GM18508 (cell line): Measurements from ENCODE around the gene PABPN1.
"Not testable (repeated sequence)": the region's sequence is repeated elsewhere in the genome, so short reads cannot be mapped to it uniquely, and the experiment has no call there.

Experiments
- ATAC-seq: cut with Tn5 transposase; IDR thresholded peaks from one replicate; pipeline ENCODE4 v1.9.1; 2021; ENCODE audit warnings: moderate number of reproducible peaks; ENCODE audit not compliant: insufficient read depth, unreplicated experiment

The PABPN1 gene

GRCh38 chr14:23324993-23325392, 3.7 kb downstream of the PABPN1 start:
- ATAC-seq = no peak

DNA sequence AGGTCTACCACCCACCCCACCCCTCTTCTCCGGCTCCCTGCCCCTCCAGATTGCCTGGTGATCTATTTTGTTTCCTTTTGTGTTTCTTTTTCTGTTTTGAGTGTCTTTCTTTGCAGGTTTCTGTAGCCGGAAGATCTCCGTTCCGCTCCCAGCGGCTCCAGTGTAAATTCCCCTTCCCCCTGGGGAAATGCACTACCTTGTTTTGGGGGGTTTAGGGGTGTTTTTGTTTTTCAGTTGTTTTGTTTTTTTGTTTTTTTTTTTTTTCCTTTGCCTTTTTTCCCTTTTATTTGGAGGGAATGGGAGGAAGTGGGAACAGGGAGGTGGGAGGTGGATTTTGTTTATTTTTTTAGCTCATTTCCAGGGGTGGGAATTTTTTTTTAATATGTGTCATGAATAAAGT, 4.5 kb downstream of the PABPN1 start:
- ATAC-seq = not testable (repeated sequence)

DNA sequence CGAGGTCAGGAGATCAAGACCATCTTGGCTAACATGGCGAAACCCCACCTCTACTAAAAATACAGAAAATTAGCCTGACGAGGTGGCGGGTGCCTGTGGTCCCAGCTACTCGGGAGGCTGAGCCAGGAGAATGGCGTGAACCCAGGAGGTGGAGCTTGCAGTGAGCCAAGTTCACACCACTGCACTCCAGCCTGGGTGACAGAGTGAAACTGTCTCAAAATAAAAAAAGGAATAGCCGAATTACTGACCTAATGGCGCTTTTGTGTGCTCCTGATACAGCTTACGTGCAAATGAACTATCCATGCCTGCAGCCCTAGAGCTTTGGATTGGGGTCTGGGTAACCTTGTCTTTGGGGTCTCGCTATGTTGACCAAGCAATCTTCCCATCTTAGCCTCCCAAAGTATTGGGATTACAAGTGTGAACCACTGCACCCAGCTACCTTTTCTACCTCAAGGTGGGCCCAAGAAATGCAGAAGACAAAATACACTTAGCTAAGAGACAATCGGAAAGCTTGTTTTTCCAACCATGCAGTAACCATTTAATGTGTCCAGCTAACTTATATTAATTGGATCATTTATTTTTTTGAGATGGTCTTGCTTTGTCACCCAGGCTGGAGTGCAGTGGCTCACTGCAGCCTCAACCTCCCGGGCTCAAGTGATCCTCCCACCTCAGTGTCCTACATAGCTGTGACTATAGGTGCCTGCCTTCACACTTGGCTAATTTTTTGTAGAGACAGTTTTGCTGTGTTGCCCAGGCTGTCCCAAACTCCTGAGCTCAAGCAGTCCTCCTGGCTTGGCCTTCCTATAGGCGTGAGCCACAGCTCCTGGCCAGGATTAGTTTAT, 5.5 kb downstream of the PABPN1 start:
- no peak for ATAC-seq

DNA sequence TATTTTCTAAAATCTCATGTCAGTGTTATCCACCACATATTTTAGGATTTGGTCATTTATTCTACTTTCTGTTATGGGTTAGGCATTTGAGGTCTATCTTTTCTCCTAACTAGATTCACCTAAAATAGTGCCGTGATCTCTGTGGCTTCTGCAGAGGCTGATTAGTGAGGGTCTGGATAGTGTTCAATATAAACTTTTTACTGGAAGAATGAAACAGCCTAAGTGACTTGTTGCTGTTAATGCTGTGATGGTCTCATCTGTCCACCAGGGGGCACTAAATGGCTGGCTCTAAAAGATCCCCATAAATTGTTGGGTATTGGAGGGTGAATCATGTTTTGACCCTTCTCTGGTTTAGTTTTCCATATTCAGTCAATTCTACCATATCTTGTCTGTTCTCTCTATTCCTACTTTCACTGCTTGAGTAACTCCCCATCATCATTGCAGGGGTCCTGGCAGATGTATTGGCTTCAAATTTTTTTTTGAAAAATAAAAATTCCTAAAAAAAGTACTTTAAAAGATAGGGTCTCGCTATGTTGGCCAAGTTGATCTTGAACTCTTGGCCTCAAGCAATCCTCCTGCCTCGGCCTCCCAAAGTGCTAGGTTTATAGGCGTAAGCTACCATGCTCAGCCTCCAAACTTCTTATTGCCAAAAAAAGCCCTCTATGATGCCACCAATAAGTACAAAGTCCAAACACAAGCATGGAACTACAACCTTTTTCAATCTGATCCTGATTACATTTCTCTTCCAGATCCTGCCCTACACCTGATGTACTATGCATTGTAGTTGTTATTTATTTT, 6.9 kb downstream of the PABPN1 start:
- no peak for ATAC-seq

GRCh38 chr14:23335623-23336022, 14.4 kb downstream of the PABPN1 start:
- ATAC-seq = no peak

DNA sequence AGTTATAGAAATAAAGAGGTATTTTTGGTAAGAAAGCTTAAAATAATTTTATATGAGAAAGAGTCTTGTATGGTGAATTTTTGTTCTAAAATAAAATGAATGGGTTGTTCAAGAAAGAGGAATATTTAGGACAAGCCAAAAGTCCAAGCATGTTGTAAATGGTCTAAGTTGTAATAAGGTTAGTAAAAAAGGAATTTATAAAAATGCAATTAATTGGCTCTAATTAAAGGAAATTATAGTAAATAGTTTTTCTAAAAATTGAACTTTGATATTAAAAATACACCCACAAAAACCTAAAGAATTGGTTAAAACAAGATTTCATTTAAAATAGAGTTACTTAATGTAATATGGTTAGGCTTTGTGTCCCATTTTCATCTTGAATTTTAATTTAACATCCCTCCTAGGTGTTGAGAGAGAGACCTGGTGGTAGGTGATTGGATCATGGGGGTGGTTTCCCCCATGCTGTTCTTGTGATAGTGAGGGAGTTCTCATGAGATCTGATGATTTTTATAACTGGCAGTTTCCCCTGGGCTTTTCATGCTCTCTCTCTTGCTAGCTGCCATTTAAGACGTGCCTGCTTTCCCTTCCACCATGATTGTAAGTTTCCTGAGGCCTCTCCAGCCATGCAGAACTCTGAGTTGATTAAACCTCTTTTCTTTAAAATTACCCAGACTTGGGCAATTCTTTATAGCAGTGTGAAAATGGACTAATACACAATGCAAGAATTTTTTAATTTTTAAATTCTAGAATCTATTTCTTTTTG, 18.4 kb downstream of the PABPN1 start:
- no peak for ATAC-seq

- ATAC-seq = no peak
Measured at GRCh38 chr14:23344481-23344880, 23.2 kb downstream of the PABPN1 start.

DNA sequence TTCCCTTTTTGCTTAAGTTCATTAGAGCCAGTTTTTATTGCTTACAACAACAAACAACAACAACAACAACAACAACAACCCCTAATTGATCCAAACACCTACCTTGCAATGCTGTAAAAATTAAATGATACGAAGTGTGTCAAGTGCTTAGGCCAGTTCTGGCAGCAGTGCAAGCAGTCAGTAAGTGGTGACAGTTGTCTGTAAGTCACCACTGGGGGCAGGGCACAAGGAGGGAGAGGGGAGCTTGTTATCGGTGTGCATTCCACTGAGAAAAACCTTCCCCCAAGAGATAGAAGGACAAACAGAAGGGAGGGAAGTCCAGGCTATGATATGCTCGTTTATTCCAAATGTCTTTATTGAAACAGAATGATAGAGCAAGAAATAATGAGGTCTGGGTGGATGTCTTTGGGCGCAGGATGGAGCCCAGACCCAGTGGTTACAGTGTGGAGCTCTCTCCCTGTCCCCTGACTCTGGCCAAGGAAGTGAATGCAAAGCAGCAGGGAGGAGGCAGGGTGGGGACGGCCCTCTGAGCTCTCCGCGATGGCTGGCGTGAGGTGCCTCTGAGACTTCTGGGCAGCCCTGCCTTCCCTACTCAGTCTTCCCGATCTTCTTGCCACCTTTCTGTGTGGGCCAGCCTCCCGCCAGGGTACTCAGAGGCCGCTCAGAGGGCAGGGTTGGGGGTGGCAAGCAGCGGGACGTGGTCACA, 24.9 kb downstream of the PABPN1 start:
- no peak for ATAC-seq

DNA sequence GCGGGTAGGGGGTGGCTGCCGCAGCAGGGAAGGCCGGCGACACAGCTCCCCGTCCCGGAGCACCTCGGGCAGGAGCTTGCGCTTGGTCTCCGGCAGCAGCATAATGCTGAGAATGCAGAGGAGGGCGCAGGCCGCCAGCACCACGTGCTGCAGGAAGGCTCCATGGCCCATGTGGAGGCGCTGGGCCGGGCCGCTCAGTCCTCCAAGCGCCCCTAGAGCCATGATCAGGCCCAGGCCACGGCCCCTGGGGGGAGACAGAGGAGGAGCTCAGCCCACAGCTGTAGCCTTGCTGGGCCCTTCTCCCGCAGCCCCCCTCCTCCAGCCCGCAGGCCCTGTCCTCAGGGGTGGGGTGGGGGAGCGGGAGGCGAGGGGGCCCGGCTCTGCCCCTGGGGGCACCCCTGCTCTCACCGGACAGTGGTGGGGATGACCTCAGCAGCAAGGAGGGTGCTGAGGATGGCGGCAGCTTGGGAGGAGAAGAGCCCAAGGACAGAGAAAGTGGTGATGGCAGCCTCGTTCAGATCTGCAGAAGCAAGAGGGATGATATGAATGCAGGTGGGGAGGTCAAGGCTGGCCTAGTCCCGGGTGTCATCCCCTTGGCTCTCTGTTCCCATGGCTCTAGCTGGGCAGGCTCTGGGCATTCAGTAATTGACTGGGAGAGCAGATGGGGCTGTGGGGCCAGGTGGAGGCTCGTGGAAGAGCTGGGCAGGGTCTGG, 25.6 kb downstream of the PABPN1 start:
- no peak for ATAC-seq

DNA sequence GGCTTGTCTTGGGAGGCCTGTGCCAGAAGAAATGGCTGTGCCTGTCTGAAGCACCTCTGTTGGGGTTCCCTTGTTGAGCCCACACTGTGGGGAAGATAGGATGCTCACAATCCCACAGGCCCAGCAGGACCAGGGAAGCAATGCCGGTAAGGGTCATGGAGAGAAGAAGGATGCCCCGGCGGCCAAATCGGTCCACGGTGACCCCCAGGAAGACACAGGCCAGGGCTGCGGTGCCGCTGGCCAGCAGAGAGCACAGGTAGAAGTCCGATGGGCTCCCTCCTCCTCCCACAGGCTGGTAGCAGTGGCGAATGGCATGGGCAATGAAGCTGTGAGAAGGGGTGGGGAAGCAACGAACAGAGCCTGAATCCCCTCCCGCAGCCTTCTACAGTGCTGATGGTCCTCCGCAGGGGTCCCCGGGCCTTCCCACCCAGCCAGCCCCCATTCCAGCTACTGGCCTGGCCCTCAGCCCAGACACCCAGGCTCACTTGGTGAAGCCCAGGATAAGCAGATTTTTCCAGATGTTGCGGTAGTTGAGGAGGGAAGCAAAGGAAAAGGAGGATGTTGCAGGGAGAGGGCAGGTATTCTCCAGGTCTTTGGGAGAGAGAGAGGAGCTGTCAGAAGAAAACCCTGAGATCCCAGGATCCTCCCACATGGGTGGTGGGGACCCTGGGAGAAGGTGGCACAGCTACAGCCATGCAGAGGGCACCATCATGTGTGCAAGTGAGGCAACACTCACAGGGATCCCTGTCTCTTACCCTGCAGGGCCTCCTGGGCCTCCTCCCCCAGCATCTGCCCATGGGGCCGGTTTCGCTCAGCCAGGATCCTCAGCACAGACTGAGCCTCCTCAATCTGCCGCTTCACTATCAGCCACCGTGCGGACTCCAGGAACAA, 26.4 kb downstream of the PABPN1 start:
- no peak for ATAC-seq

GRCh38 chr14:23348297-23348655, 27.0 kb downstream of the PABPN1 start:
- ATAC-seq = no peak

GRCh38 chr14:23349156-23349845, 28.0 kb downstream of the PABPN1 start:
- ATAC-seq = no peak

- no peak for ATAC-seq
Measured at GRCh38 chr14:23351681-23352505, 30.6 kb downstream of the PABPN1 start.

- ATAC-seq = no peak
Measured at GRCh38 chr14:23352506-23353432, 31.5 kb downstream of the PABPN1 start, which contains the start of gene SLC22A17. SLC22A17 (minus strand) TSS chr14:23352887.

DNA sequence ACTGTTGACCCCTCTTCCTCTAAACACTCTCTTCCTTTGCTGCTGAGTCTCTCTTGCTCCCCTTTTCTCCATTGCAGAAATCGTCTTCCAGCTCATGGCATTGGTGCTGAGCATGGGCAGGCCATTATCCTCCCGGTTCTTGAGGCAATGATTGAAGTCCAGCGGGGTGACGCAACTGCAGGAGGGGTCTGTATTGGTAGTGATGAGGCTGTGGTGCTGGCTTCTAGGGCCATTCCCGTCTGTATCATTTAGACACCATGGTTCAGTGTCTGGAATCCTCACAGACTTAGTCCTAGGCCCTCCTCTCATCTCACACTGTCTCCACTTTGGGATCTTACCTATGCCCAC, 32.1 kb downstream of the PABPN1 start:
- ATAC-seq = no peak

DNA sequence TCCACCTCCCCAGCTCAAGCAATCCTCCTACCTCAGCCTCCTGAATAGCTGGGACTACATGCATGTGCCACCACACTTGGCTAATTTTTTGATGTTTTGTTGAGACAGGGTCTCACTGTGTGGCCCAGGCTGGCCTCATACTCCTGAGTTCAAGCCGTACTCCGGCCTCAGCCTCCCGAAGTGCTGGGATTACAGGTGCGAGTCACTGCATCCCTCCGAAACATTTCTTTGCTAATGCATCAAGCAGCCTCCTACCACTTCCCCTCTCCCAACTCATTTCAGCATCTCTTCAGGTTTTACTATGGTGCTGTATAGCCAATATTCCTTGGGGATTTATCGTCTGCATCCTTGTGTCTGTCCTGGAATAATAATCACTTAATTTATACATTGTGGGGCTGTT, 33.7 kb downstream of the PABPN1 start:
- ATAC-seq = no peak
